Activated T-cell treated with anti-CD3 and anti-CD28 coated beads for 4 hours (primary cell): ENCODE measurements around the gene SEC14L5.
"Not testable (repeated sequence)": the region's sequence is repeated elsewhere in the genome, so short reads cannot be mapped to it uniquely, and the experiment has no call there.

Experiments
- DNase-seq: peaks from one replicate; pipeline ENCODE4 v3.0.0-alpha.2; 2020

The SEC14L5 gene

DNA sequence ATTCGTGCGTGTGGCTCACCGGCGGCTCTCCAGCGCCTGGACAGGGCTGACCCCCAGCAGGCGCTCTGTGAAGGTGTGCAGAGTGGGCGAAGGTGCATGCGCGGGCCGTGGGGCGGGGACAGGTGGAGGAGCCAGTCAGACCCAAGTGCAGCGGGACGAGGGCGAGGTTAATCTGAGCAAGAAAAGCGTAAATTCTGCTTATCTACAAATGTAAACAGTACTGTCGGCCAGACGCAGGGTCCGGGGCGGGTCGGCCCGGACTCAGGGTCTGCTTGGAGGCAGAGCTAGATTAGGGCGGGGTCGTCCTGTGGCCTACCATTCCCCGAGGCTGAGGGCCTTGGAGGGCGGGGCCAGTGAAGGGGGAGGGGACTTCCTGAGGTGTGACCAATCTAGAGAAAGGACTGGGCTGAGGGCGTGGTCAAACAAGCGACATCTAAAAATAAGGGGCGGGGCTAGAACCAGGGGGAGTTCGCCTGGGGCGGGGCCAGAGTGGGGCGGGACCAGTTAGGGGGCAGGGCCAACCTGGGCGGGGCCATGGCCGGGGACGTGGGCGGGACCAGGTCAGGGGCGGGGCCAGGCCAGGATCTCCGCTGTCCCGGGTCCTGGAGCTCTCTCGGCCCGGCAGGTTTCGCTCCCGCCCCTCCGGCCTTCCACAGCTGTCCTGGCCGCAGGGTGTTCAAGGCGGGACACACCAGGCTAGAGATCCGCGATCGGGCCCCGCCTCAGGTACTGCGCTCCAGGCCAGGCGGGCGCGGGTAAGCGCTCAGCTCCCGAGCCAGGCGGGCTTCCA lies at the start of gene SEC14L5:
Gene SEC14L5 (plus strand): TSS at position 611 of the 790 bp plus-strand sequence. CDS start 994 bp downstream, outside the sequence.
- DNase-seq = peak; percentile 81

DNA sequence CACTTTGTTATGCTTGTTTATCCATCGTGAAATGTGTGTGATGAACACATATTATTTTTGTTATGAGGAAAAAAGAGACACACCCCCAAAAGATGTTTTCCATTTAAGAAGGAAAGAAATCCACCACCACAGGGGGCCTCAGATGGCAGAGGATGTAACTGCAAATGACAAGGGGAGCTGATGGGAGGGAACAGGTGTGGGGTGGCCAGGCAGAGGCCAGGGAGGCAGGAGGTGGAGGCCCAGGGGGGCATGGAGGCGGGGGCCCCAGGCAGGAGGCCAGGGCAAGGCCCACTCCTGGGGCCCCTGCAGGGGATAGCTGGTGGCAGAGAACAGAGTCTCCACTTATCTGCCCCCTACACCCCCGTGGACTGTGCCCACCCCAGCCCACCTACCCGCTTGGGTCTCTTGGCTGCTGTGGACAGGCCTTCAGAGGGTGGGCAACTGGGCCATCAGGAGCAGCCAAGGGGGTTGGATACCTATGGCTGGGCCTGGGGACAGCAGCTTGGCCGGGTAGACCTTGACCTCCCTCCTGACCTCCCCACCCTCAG lies 49.2 kb upstream of the SEC14L5 start:
- DNase-seq = no peak

DNA sequence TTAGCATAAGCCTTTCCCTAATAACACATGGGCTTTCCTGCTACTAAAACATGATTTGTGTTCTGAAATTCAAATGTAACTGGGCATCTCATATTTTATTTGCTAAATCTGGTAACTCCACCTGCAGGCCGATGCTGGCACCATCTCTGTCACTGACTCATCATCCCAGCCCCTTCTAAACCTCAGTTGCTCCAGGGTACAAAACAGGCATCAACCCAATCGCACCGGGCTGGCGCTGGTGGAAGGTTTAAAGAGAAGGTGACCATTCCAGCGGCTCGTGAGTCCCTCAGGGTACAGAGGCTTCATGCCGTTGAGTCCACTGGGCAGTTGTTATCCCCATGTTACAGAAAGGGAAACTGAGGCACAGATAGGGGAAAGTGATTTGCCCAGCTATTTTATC lies 48.3 kb upstream of the SEC14L5 start:
- no peak for DNase-seq

DNA sequence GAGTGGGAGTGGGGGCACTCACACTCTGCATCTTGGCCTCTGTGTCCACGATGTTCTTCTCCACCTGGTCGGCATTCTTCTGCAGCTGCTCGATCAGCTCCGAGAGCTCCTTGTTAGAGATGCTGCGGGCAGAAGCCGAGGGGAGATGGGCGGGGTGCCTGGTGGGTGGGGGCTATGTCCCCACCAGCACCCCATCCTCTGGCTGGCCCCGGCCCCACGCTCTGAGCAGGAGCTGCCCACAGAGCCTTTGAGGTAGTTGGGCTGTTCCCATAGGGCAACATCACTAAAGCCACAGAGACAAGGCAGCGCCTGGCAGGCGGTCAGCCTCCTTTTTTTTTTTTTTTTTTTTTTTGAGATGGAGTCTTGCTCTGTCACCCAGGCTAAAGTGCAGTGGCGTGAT lies 47.3 kb upstream of the SEC14L5 start:
- no peak for DNase-seq

DNA sequence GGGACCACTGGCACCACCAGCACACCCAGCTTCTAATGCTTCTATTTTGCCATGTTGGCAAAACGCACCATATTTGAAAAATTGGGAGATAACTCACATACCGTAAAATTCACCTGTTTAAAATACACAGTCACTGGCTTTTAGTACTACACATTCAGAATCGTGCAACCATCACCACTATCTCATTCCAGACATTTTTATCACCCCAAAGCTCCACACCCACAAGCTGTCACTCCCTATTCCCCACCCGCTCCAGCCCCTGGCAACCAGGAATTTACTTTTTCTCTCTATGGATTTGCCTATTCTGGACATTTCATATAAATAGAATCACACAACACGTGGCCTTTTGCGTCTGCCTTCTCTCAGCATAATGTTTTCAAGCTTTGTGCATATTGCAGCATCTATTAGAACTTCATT lies 46.2 kb upstream of the SEC14L5 start:
- no peak for DNase-seq

DNA sequence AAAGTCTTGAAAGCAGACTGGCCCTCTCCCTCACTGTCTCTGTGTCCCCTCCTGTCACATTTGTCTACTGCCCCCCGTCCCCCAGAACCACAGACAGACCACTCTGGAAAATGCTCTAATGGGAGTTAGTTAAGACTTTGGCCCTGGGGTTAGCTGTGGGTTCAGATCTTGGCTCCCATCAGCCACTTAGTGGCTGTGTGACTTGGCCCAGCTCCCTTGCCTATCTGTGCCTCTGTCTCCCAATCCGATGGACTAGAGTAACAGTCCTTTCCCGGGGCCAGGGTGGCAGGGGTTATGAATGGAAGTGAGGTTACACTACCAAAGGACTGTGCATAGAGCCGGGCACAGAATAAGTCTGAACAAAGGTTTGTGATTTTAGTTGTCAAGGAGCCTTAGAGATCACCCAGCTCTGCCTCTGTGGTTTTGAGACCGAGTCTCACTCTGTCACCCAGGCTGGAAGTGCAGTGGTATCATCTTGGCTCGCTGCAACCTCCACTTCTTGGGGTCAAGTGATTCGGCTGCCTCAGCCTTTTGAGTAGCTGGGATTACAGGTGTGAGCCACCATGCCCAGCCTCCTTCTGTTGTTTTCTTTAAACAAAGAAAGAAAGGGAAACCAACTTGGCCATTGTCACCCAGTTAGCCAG lies 44.9 kb upstream of the SEC14L5 start:
- DNase-seq = no peak

DNA sequence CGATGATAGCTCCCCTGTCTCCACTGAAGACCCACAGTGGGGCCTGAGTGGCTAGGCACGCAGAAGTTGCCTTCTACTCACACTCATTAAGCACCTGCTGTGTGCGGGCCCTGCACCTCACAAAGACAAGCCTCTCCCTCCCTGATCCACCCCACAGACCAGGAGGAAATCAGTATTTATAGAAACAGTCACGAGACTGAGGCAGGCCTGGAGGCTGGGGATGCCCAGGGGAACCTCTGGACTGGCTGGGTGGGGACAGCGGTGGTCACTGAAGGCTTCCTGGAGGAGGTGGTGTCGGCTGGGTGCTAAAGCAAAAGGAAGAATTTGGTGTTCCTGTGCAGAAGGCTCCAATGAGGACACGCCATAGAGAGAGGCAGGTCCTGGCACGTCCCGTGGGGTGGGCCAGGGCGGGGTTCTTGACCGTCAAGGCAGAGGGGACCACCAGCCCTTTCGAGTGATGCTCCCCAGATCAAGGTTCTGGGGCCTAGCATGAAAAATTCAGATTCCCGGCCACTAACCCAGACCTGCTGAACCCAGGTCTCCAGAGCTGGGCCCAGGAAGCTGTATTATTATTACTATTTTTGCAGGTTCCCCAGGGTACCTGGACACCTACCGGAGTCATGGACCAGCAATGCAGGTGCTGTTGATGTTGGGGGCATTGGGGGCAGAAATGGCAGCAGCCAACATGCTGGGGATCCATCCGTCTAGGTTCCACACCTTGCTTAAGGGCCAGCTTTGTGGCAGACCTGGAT lies 44.2 kb upstream of the SEC14L5 start:
- DNase-seq = no peak

DNA sequence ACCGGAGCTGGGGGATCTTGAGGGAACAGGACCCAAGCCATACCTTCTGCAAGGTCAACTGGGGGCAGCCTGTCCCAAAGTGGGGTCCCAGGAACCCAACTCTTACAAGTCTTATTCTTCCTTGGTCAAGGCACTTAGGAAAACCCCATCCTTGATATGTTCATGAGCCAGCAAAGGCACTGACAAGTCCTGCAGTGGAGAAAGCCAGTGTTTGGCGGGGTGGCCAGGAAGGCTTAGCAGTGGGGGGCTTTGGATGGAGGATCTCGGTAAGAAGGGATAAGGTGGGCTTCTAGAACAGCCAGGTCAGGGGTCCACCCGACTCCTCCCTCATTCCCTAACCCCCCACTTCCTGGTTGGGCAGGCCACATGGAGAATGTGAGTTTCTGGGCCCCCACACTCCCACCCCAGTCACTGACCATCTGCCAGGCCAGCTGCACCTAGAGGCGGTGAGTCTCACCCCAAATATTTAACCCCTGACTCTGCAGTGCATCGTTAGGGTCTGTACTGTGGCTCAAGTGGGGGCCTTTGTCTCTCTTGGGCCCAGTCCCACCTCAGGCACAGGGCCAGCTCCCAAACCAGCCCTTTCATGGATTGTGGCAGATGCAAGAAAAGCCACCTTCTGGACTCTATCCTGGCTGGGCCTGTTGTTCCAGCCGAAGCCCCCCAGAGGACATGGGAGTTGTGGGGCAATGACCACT lies 43.5 kb upstream of the SEC14L5 start:
- no peak for DNase-seq

DNA sequence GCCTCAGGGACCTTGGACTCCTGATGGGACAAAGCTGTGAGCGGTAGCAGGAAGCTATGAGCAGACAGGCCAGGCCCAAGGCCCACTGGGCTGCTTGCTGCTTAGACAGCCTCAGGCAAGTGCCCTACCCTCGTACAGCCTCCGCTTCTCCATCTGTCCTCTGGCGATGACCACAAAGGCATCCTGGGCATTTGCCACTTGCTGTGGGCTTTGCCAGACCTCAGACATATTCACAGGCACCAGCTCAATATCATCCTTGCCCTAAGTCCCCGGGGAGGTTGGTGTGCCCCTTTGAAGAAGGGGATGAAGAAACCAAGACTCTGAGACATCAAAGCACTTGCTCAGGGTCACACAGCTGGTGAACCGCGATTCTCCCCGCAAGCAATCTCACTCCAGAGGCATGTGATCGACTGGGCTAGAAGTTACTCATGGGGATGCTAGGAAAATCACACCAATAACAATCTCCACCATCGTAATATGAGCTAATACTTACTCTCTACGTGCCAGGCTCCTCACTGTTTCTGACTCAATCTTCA lies 42.8 kb upstream of the SEC14L5 start:
- DNase-seq = no peak

DNA sequence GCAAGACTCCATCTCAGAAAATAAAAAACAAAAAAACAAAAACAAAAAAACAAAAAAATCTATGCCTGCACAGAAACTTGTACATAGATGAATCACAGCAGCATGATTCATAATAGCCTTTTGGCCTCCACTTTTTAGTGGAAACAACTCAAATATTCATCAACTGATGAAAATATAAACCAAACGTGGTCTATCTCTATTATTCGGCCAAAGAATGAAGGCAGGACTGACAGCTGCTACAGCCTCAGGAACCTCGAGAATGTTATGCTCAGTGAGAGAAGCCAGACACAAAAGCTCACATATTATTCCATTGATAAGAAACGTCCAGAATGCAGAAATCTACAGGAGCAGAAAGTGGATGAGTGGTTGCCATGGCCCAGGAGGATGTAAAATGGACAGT lies 41.0 kb upstream of the SEC14L5 start:
- DNase-seq = no peak

DNA sequence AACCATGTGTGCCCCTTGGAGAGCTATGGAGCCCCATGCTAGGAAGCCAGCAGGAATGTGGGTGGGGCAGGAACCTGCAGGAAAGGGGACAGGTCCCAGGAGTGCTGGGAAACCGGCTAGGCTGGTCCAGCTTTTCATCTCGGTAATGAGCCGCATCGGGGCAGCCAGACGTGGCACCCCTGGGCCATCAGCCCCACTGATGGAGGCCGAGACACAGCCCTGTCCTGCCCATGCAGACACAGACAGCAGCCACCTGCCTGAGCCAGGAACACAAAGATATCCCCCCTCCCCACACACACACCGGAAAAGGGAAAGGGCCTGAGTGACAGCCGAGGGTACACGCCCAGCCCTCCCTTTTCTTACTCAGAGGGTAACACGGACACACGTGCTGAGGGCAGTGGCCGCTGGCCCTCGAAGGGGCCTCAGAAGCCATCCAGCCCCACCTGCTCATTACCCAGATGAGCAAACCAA lies 39.3 kb upstream of the SEC14L5 start:
- no peak for DNase-seq

DNA sequence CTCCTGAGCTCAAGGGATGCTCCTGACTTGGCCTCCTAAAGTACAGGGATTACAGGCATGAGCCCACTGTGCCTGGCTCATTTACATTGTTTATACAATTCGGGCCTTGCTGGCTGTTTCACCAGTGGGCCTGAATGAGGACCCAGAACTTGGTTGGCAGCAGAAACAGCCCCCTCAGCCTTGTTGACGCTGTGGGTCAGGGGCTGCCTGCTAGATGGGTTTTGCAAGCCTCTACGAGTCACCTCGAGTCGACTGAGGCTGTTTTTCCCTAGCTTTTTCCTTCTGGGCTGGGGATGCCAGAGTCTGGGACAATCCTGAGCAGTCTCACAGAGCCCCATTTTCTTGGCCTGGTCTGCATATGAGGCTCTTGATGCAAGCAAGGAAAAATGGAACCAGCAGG lies 37.3 kb upstream of the SEC14L5 start:
- no peak for DNase-seq

DNA sequence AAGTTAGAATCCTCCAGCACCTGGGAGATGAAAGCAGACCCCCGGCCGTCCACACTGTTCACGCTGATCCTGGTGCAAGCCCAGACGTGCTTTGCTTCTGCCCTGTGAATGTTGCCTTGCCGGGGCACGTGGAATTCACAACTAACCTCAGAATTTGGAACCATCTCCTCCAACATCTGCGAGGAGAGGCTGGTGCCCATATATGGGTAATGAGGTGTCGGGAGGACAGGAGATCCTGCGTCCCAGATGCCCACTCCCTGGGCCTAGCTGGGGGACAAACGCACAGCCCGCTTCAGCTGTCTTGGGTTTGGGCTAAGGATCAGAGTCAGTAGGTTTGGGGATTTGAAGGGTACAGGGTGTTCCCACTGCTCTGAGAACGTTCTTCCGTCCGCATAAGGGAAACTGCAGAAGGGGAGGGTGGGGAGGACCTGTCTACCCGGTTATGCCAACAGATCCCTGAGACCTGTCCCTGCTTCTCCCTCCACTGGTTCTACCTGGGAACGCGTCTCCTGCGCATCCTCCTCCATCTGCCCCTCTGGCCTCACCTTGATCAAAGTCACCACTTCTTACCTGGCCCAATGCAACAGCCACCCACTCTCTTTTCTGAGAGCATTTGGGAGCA lies 35.3 kb upstream of the SEC14L5 start:
- DNase-seq = no peak

DNA sequence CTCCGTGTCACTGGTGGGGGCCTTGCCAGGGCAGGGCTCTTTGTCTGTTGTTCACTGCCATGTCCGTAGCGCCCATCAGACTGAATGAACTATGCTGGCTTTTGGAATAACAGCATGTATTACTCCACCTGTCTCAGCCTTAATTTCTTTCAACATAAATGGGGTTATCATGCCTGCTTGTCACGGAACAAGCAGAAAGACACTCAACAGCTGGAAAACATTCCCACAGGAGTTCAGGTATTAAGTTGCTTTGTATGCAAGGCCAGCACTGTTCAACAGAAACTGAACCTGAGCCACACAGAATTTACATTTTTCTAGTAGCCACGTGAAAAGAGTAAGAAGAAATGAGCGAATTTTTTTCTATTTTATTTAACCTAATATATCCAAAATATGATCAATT lies 34.3 kb upstream of the SEC14L5 start:
- DNase-seq = no peak

DNA sequence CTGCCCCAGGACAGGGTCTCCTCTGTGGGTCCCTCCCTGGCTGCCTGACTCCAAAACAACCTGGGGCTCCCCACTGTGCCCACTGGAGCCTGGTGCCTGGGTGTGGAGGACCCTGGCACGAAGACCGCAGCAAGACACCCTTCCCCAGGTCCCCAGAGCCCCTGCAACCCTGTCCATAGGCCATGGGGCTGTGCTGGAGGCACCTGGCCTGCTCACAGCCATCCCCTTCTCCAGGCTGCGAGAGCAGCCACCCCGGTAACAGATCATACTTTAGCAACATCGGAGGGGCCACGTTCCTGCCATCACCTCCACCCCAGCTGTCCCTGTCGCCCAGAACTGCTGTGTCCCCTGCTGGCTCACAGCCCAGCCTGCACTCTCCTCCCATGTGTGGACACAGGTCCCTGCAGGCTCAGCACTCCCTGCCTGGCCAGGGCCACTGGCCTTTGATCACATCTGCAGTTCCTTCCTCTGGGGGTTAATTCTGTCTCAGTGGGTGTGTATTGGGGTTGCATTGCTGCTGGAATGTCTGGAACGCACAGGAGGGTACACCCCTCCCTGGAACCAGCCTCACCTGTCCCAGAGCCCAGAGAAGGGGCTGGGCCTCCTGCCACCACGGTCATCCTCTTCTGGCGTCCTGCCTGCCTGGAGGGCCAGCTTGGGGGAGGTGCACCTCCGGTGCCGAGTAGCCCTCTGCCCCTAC lies 33.4 kb upstream of the SEC14L5 start:
- DNase-seq = no peak

DNA sequence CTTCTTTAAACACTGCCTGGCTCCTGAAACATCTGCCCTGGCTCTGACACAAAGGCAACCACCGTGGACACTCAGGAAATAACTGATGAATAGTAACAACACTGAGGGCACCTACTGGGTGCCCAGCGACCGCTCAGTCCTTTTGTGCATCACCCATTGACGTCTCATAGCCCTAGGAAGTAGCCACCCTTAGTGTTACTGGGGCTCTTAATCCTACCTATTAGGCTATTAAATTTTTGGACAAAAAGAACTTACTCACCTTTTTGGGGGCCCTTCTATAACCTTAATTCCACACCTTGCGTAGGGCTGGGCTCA lies 32.9 kb upstream of the SEC14L5 start:
- no peak for DNase-seq

DNA sequence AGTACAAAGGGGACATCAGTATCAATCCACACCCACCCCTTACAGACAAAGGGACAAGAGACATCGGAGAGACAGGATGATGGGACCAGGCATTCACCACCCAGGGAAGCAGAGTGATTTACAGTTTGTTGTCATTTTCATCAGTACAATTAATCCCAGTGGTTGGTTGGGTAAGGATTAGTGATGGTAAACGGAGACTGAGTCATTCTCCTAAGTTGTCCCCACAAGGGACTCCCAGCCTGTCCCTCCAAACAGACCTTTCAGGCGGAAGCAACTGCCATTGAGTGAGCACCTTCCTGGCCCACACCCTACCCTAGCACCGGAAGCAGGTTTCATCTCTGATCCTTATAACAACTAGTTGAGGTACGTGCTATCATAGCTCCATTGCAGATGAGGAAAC lies 32.3 kb upstream of the SEC14L5 start:
- no peak for DNase-seq

DNA sequence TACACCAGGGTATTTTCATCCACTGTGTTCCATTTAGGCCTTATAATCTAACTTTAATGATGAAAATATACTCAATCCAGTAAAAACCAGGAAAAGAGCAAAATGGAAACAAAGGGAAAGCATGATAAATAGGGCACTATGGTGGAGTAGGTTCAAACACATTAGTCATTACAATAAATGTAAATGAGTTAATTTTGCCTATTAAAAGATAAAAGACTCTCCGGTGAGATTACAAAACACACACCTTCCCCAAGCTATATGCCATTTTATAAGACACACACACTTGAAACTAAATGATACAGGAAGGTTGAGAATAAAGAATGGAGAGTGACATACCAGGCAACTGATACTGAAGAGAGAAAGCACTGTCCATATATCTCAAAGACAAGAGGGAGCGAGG lies 31.2 kb upstream of the SEC14L5 start:
- no peak for DNase-seq

DNA sequence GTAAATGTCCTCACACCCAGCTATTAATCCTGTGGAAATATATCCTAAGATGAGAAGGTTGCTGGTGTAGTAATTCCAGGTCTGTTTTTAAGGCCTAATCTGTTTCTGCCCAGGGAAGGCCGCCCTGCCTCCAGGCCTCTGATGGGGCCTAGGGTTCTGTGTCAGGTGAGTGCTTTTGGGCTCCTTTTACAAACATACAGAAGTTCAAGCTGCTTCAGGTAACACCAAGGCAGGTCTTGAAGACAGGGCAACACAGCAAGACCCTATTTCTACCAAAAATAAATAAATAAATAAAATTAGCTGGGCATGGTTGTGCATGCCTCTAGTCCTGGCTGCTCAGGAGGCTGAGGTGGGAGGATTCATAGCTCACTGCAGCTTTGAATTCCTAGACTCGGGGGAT lies 30.5 kb upstream of the SEC14L5 start:
- DNase-seq = no peak

DNA sequence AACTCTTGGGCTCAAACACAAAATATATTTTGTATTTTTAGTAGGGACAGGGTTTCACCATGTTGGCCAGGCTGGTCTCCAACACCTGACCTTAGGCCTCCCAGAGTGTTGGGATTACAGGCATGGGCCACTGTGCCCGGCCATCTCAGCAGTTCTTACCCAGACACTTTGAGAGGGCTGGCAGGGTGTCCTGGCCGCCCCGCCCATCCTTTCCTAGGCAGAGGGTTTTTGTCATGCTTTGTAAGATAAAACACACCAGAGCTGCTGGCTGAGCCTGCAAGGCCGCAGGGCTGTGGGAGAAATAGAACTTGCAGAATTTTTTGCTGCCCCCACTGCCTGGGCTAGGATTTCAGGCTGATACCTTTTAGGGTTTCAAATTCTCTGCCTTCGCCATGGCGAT lies 29.9 kb upstream of the SEC14L5 start:
- DNase-seq = no peak

DNA sequence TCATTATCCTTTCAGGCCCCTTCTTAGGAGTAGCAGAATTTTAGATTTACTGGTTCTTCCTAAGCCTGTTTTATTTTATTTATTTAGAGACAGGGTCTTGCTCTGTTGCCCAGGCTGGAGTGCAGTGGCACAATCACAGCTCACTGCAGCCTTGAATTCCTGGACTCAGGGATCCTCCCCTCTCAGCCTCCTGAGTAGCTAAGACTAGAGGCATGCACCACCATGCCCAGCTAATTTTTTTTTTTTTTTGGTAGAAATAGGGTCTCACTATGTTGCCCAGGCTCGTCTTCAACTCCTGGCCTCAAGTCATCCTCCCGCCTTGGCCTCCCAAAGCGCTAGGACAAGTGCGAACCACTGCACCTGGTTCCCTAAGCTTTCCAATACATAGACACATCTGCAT lies 28.5 kb upstream of the SEC14L5 start:
- not testable (repeated sequence) for DNase-seq

DNA sequence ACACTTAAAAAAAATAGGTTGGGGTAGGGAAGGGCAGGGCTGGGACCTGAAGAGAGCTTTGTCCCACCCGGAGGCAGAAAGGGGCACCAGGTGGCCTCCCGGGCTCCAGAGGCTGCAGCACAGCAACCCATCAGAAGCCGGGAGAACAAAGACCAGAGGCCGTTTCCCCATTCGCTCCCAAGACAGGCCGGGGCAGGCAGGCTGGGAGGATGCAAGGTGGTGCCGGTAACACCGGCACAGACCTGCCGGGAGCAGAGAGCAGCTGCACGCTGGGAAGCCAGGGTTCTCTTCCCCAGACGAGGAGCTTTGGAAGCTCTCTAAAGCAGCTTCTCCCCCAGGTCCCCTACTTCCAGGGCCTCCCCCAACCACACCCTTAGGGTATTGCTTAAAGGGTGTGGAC lies 26.7 kb upstream of the SEC14L5 start:
- DNase-seq = no peak
